H9 (cell line): ENCODE data around the gene SPATS2. TPM values are rescaled to one million over a fixed set of nuclear protein-coding genes. Genes with fewer than 3 reads are reported as not detected.

Experiments used
- DNase-seq: peaks from one replicate; pipeline ENCODE4 v3.0.0-alpha.2; 2017
- H2AFZ ChIP-seq: one replicate; pipeline ENCODE4 v1.6.1; 2013; ENCODE audit warnings: mild to moderate bottlenecking, low read length, control low read depth, moderate library complexity
- H2AK5ac ChIP-seq: 2 replicates; pipeline ENCODE4 v1.6.1; 2013; ENCODE audit warnings: low read length, control low read depth, mixed read lengths; ENCODE audit not compliant: insufficient read length
- H2BK120ac ChIP-seq: one replicate; pipeline ENCODE4 v1.6.1; 2013; ENCODE audit warnings: low read depth, mild to moderate bottlenecking, low read length, control low read depth, inconsistent platforms; ENCODE audit not compliant: poor library complexity, severe bottlenecking
- H2BK12ac ChIP-seq: 2 replicates; pipeline ENCODE4 v1.6.1; 2013; ENCODE audit warnings: low read length, control low read depth, mixed read lengths, low read depth; ENCODE audit not compliant: insufficient read length
- H2BK15ac ChIP-seq: 2 replicates; pipeline ENCODE4 v1.6.1; 2013; ENCODE audit warnings: low read depth, low read length, control low read depth
- H2BK20ac ChIP-seq: one replicate; pipeline ENCODE4 v1.6.1; 2013; ENCODE audit warnings: low read depth, mild to moderate bottlenecking, low read length, control low read depth, inconsistent platforms; ENCODE audit not compliant: poor library complexity, severe bottlenecking
- H2BK5ac ChIP-seq: 2 replicates; pipeline ENCODE4 v1.6.1; 2013; ENCODE audit warnings: low read length, control low read depth, mixed read lengths; ENCODE audit not compliant: insufficient read length
- H3K14ac ChIP-seq: 2 replicates; pipeline ENCODE4 v1.6.1; 2013; ENCODE audit warnings: low read length, control low read depth; ENCODE audit not compliant: insufficient read depth
- H3K18ac ChIP-seq: 2 replicates; pipeline ENCODE4 v1.6.1; 2013; ENCODE audit warnings: low read depth, mild to moderate bottlenecking, mixed read lengths, low read length, control low read depth; ENCODE audit not compliant: insufficient read length
- H3K23ac ChIP-seq: 2 replicates; pipeline ENCODE4 v1.6.1; 2013; ENCODE audit warnings: low read length, control low read depth, mixed read lengths, low read depth; ENCODE audit not compliant: insufficient read length
- H3K23me2 ChIP-seq: 2 replicates; pipeline ENCODE4 v1.6.1; 2013; ENCODE audit warnings: low read depth, mild to moderate bottlenecking, mixed read lengths, low read length, control low read depth; ENCODE audit not compliant: insufficient read length, poor library complexity, severe bottlenecking
- H3K27ac ChIP-seq: 2 replicates; pipeline ENCODE4 v1.5.1; 2013; ENCODE audit warnings: low read length, control low read depth, mixed read lengths, low read depth; ENCODE audit not compliant: insufficient read length
- H3K27me3 ChIP-seq: 2 replicates; pipeline ENCODE4 v1.6.1; 2013; ENCODE audit warnings: low read length, control low read depth, inconsistent platforms; ENCODE audit not compliant: insufficient read depth
- H3K4ac ChIP-seq: 2 replicates; pipeline ENCODE4 v1.6.1; 2013; ENCODE audit warnings: low read depth, mild to moderate bottlenecking, control low read depth, inconsistent platforms, low read length, moderate library complexity
- H3K4me1 ChIP-seq: 2 replicates; pipeline ENCODE4 v1.6.1; 2013; ENCODE audit warnings: low read length, control low read depth, inconsistent platforms; ENCODE audit not compliant: insufficient read depth
- H3K4me2 ChIP-seq: 2 replicates; pipeline ENCODE4 v1.6.1; 2013; ENCODE audit warnings: low read length, control low read depth, mixed read lengths; ENCODE audit not compliant: insufficient read length, insufficient read depth
- H3K56ac ChIP-seq: 2 replicates; pipeline ENCODE4 v1.6.1; 2013; ENCODE audit warnings: low read depth, mild to moderate bottlenecking, mixed read lengths, low read length, control low read depth; ENCODE audit not compliant: insufficient read length
- H3K79me1 ChIP-seq: 2 replicates; pipeline ENCODE4 v1.6.1; 2013; ENCODE audit warnings: low read depth, mild to moderate bottlenecking, moderate library complexity, low read length, control low read depth, inconsistent platforms; ENCODE audit not compliant: insufficient read depth, poor library complexity, severe bottlenecking
- H3K79me2 ChIP-seq: 2 replicates; pipeline ENCODE4 v1.6.1; 2013; ENCODE audit warnings: low read length, control low read depth, inconsistent platforms; ENCODE audit not compliant: insufficient read depth
- H3K9ac ChIP-seq: 2 replicates; pipeline ENCODE4 v1.6.1; 2013; ENCODE audit warnings: low read length, control low read depth, mixed read lengths; ENCODE audit not compliant: insufficient read length; ENCODE audit errors: extremely low read depth
- H3K9me3 ChIP-seq: one replicate; pipeline ENCODE4 v1.6.1; 2013; ENCODE audit warnings: low read depth, low read length, inconsistent platforms; ENCODE audit not compliant: control insufficient read depth
- H3T11ph ChIP-seq: one replicate; pipeline ENCODE4 v1.6.1; 2013; ENCODE audit warnings: mild to moderate bottlenecking, low read length, control low read depth, inconsistent platforms
- H4K20me1 ChIP-seq: one replicate; pipeline ENCODE4 v1.6.1; 2013; ENCODE audit not compliant: control insufficient read depth, insufficient read length, insufficient read depth
- H4K5ac ChIP-seq: 2 replicates; pipeline ENCODE4 v1.6.1; 2013; ENCODE audit warnings: low read depth, mild to moderate bottlenecking, mixed read lengths, low read length, control low read depth; ENCODE audit not compliant: insufficient read length
- H4K8ac ChIP-seq: replicated peaks from 2 replicates; pipeline ENCODE4 v1.6.1; 2013; ENCODE audit warnings: low read length, control low read depth, mixed read lengths, low read depth; ENCODE audit not compliant: insufficient read length
- H4K91ac ChIP-seq: 2 replicates; pipeline ENCODE4 v1.6.1; 2013; ENCODE audit warnings: low read depth, mild to moderate bottlenecking, moderate library complexity, mixed read lengths, low read length, control low read depth; ENCODE audit not compliant: insufficient read length
- H3K27ac Mint-ChIP-seq, 3 experiments: 2 replicates in 2 of 3; 3 replicates in 1 of 3; pipeline ENCODE4 v1.8.0; 2020 to 2021; ENCODE audit warnings: mixed read lengths in 3 of 3, mild to moderate bottlenecking in 1 of 3, moderate library complexity in 1 of 3
- H3K27me3 Mint-ChIP-seq: 2 replicates; pipeline ENCODE4 v1.8.0; 2021; ENCODE audit warnings: low read depth, mild to moderate bottlenecking, moderate library complexity, mixed read lengths
- H3K36me3 Mint-ChIP-seq, 3 experiments: 2 replicates in 2 of 3; 3 replicates in 1 of 3; pipeline ENCODE4 v1.8.0; 2020 to 2021; ENCODE audit warnings: low read depth in 3 of 3, mixed read lengths in 3 of 3; ENCODE audit not compliant: insufficient read depth in 1 of 3
- H3K4me1 Mint-ChIP-seq, 2 experiments: 2 replicates each; pipeline ENCODE4 v1.8.0; 2020; ENCODE audit warnings: mixed read lengths in 2 of 2
- H3K4me3 Mint-ChIP-seq, 2 experiments: 2 replicates in 1 of 2; 3 replicates in 1 of 2; pipeline ENCODE4 v1.8.0; 2020 to 2021; ENCODE audit warnings: mild to moderate bottlenecking in 2 of 2, mixed read lengths in 2 of 2, moderate library complexity in 1 of 2
- H3K9me3 Mint-ChIP-seq, 2 experiments: 2 replicates in 1 of 2; 3 replicates in 1 of 2; pipeline ENCODE4 v1.8.0; 2020; ENCODE audit warnings: mild to moderate bottlenecking in 2 of 2, mixed read lengths in 2 of 2, moderate library complexity in 1 of 2
- WGBS: extraction: QIAGEN DNeasy Blood & Tissue Kit; methylation state at CpG from one replicate; pipeline ENCODE4 v1.1.7; 2013; ENCODE audit warnings: missing lambda C conversion rate, low lambda C conversion rate, mixed read lengths; ENCODE audit not compliant: insufficient read length; ENCODE audit errors: extremely low coverage; 5-methylcytosine and 5-hydroxymethylcytosine counted together
- total RNA-seq: library from RNA; stranded (reverse); gene quantifications from 2 replicates; pipeline ENCODE4 v1.2.1, GENCODE V29; 2021
- TF ChIP-seq, protein P1 (sequence below): fragments of 200-600 bp; sonication (generic); conservative IDR thresholded peaks from 3 replicates; pipeline ENCODE4 v1.8.0; 2021; ENCODE audit warnings: antibody characterized with exemption, mild to moderate bottlenecking

Gene SPATS2
- total RNA-seq, 1 experiment from 2014 or later: 17.1 TPM

DNA sequence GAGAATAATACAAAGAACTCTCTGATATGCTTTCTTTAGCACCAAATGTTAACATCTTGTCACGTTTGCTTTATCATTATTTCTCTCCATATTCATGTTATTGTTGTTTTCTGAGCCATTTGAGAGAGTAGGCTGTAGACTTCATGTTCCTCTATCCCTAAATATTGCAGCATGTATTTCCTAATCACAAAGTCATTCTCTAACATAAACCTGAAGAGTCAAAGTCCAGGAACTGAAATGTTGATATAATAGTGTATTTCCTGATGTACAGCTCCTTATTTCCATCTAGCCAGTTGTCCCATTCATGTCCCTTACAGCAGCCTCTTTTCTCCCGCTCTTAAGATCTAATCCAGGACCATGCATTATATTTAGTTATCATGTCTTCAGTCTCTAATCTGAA, 72.8 kb downstream of the SPATS2 start:
- Histone ChIP-seq H3K79me2 (no peaks in the 10 kb centered on the region; the same call in 1 of the 2 replicates), H2BK15ac (no peak overlapping the region), H2BK20ac (no peak overlapping the region), H4K5ac (no peak overlapping the region), H3K27ac (no peak overlapping the region), H2AFZ (no peak overlapping the region), H4K20me1 (no peaks in the 10 kb centered on the region), H2BK120ac (no peak overlapping the region), H3K14ac (no peak overlapping the region), H2BK5ac (no peak overlapping the region), H3K23ac (no peak overlapping the region), H4K8ac (no peak overlapping the region), H3K23me2 (no peaks in the 10 kb centered on the region), H3K27me3 (no peaks in the 10 kb centered on the region), H3K4me2 (no peak overlapping the region), H2AK5ac (no peak overlapping the region), H3K4me1 (no peaks in the 10 kb centered on the region), H4K91ac (no peak overlapping the region), H3K4ac (no peak overlapping the region), H3K9me3 (no peaks in the 10 kb centered on the region), H2BK12ac (no peak overlapping the region), H3T11ph (no peak overlapping the region), H3K79me1 (no peaks in the 10 kb centered on the region), H3K18ac (no peak overlapping the region), H3K9ac (no peak overlapping the region), H3K56ac (no peak overlapping the region)
- DNase-seq: no peak
- no peak overlapping the region for H3K4me3 Mint-ChIP-seq
- peaks cover 0 to 3% (median 0%) of the 10 kb centered on the region in 3 experiments; a peak in 2 of 7 replicates for H3K36me3 Mint-ChIP-seq
- H3K27me3 Mint-ChIP-seq: no peaks in the 10 kb centered on the region
- TF ChIP-seq, protein P1, sequence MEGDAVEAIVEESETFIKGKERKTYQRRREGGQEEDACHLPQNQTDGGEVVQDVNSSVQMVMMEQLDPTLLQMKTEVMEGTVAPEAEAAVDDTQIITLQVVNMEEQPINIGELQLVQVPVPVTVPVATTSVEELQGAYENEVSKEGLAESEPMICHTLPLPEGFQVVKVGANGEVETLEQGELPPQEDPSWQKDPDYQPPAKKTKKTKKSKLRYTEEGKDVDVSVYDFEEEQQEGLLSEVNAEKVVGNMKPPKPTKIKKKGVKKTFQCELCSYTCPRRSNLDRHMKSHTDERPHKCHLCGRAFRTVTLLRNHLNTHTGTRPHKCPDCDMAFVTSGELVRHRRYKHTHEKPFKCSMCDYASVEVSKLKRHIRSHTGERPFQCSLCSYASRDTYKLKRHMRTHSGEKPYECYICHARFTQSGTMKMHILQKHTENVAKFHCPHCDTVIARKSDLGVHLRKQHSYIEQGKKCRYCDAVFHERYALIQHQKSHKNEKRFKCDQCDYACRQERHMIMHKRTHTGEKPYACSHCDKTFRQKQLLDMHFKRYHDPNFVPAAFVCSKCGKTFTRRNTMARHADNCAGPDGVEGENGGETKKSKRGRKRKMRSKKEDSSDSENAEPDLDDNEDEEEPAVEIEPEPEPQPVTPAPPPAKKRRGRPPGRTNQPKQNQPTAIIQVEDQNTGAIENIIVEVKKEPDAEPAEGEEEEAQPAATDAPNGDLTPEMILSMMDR: no peak
- no peaks in the 10 kb centered on the region for H3K9me3 Mint-ChIP-seq
- H3K4me1 Mint-ChIP-seq: 0 out of 4 replicates have a peak, but pooled peaks cover 0 to 3% of the 10 kb centered on the region in 2 experiments
- no CpG with 5 or more reads among the region's 2 CpGs for WGBS
- 0 out of 7 replicates have a peak overlapping the region, but pooled peaks of 1 of the 3 experiments have one; percentile 31 for H3K27ac Mint-ChIP-seq
